Pons (tissue), 1 donor: Measurements from ENCODE around the gene BTBD10.

Experiments
- DNase-seq: peaks from one replicate; pipeline ENCODE4 v3.0.0-alpha.2; 2016; ENCODE audit warnings: low spot score

The BTBD10 gene

DNA sequence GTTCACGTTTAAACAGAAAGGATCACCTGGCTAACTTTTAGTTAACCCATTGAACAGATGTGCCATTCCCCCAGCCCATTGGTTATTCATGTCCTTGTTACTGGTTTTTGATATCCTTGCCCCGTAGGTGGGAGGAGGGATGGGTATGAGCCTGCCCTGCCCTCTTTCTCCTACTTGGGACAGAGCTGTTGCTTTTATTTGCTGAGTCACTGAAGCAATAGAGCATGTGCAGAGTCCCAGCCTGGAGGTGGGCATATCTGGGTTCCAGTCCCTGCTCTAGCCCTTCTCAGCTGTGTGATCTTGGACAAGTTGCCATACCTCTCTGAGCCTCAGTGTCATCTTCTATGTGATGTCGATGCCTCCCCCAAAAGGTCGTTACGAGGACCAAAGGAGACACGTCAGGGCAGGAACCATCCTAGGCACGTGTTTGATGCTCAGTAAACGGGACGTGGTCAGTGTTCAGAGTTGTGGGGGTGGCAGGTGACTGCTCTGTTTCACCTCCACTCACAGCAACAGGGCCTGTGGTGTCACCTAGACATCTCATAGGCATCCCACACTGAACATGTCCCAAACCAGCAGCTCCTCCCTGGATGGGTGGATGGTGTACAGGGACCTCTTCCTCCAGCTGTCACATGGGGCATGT, 124.5 kb downstream of the BTBD10 start:
- no peak for DNase-seq

GRCh38 chr11:13338019-13338426, 125.0 kb downstream of the BTBD10 start:
- no peak for DNase-seq
